SK-N-SH (cell line): ENCODE data around the gene DSG2. TPM values are rescaled to one million over a fixed set of nuclear protein-coding genes. Genes with fewer than 3 reads are reported as not detected.

Experiments used
- CTCF ChIA-PET: fragments of 300-600, 350-600 bp; formaldehyde crosslinking; extraction: SDS; loops from one replicate; lab custom pipeline; 2021; lab: Yijun Ruan, JAX
- POLR2A ChIA-PET: fragments of 350-600 bp; sonication (Branson Sonifier 250); formaldehyde crosslinking; extraction: SDS; loops from one replicate; lab custom pipeline; 2020; ENCODE audit warnings: antibody characterized with exemption, inconsistent platforms; lab: Yijun Ruan, JAX
- DNase-seq: peaks from one replicate; pipeline ENCODE4 v3.0.0; 2012
- H2AFZ ChIP-seq: fragments of 200-600 bp; sonication (generic); 2 replicates; pipeline ENCODE4 v1.8.1; 2016; ENCODE audit warnings: antibody characterized with exemption, mild to moderate bottlenecking, low read depth
- H3F3A ChIP-seq: fragments of 200-600 bp; sonication (generic); replicated peaks from 2 replicates; pipeline ENCODE3; 2016; ENCODE audit warnings: antibody characterized with exemption, mild to moderate bottlenecking; ENCODE audit not compliant: insufficient read depth
- H3K27ac ChIP-seq, 2 experiments: fragments of 200-500 bp in 1 of 2; fragments of 200-600 bp in 1 of 2; sonication (Bioruptor generic) in 1 of 2; sonication (generic), shearing (Covaris generic) in 1 of 2; 2 replicates each; pipeline versions ENCODE4 v1.5.1 to v1.6.1; 2014 to 2016; ENCODE audit warnings: low read depth in 2 of 2, inconsistent platforms in 1 of 2, low read length in 1 of 2, mild to moderate bottlenecking in 1 of 2, mixed read lengths in 1 of 2
- H3K27me3 ChIP-seq: fragments of 200-600 bp; sonication (generic), shearing (Covaris generic); 2 replicates; pipeline ENCODE4 v1.6.1; 2016; ENCODE audit warnings: mixed run types; ENCODE audit not compliant: insufficient read depth
- H3K36me3 ChIP-seq, 2 experiments: fragments of 200-500 bp in 1 of 2; fragments of 200-600 bp in 1 of 2; sonication (Bioruptor generic) in 1 of 2; sonication (generic) in 1 of 2; replicated peaks in 1 of 2; 2 replicates each; pipeline versions ENCODE3 to v1.5.1; 2014 to 2016; ENCODE audit warnings: low read length in 1 of 2, mild to moderate bottlenecking in 1 of 2; ENCODE audit not compliant: insufficient read depth in 2 of 2, control insufficient read depth in 1 of 2
- H3K4me1 ChIP-seq, 2 experiments: fragments of 200-500 bp in 1 of 2; fragments of 200-600 bp in 1 of 2; sonication (Bioruptor generic) in 1 of 2; sonication (generic), shearing (Covaris generic) in 1 of 2; 2 replicates each; pipeline versions ENCODE4 v1.5.1 to v1.6.1; 2014 to 2016; ENCODE audit warnings: low read depth in 1 of 2, low read length in 1 of 2, mixed run types in 1 of 2; ENCODE audit not compliant: insufficient read depth in 2 of 2, control insufficient read depth in 1 of 2
- H3K4me2 ChIP-seq: fragments of 200-600 bp; sonication (generic), shearing (Covaris generic); 2 replicates; pipeline ENCODE4 v1.6.1; 2017; ENCODE audit warnings: mixed run types
- H3K4me3 ChIP-seq, 2 experiments: fragments of 200-500 bp in 1 of 2; fragments of 200-600 bp in 1 of 2; sonication (Bioruptor generic) in 1 of 2; sonication (generic), shearing (Covaris generic) in 1 of 2; 2 replicates each; pipeline versions ENCODE4 v1.5.1 to v1.8.1; 2014 to 2016; ENCODE audit warnings: low read depth in 2 of 2, inconsistent platforms in 1 of 2, low read length in 1 of 2, mild to moderate bottlenecking in 1 of 2, mixed read lengths in 1 of 2, moderate library complexity in 1 of 2
- H3K79me2 ChIP-seq: fragments of 200-600 bp; sonication (generic); 2 replicates; pipeline ENCODE4 v1.8.1; 2017; ENCODE audit warnings: mild to moderate bottlenecking; ENCODE audit not compliant: insufficient read depth
- H3K9ac ChIP-seq: fragments of 200-600 bp; sonication (generic); 2 replicates; pipeline ENCODE4 v1.6.1; 2017; ENCODE audit warnings: mixed run types
- H3K9me2 ChIP-seq: fragments of 200-600 bp; sonication (generic); 2 replicates; pipeline ENCODE4 v1.6.1; 2017; ENCODE audit warnings: mixed run types
- H3K9me3 ChIP-seq: fragments of 200-600 bp; sonication (generic); 2 replicates; pipeline ENCODE4 v1.6.1; 2017; ENCODE audit warnings: mixed run types, mild to moderate bottlenecking, moderate library complexity
- H4K20me1 ChIP-seq: fragments of 200-600 bp; sonication (generic); 2 replicates; pipeline ENCODE4 v1.6.1; 2017; ENCODE audit warnings: mild to moderate bottlenecking, mixed run types; ENCODE audit not compliant: insufficient read depth
- CHD2 ChIP-seq: fragments of 150-350 bp; IDR thresholded peaks from 2 replicates; pipeline ENCODE4 v1.6.1; 2018; ENCODE audit warnings: low read length; ENCODE audit not compliant: partially characterized antibody
- EP300 ChIP-seq, 2 experiments: IDR thresholded peaks; 2 replicates each; pipeline versions ENCODE4 v1.4.0 to v1.6.1; 2012; ENCODE audit warnings: borderline replicate concordance in 1 of 2, low read depth in 1 of 2, low read length in 1 of 2
- JUND ChIP-seq: IDR thresholded peaks from 2 replicates; pipeline ENCODE4 v1.4.0; 2012
- NFIC ChIP-seq: IDR thresholded peaks from 2 replicates; pipeline ENCODE4 v1.4.0; 2012; ENCODE audit warnings: borderline replicate concordance
- PBX3 ChIP-seq: IDR thresholded peaks from 2 replicates; pipeline ENCODE4; 2012
- RAD21 ChIP-seq: IDR thresholded peaks from 2 replicates; pipeline ENCODE4 v1.6.1; 2012; ENCODE audit warnings: mild to moderate bottlenecking, low read length
- RCOR1 ChIP-seq: fragments of 150-350 bp; IDR thresholded peaks from 2 replicates; pipeline ENCODE4 v1.6.1; 2017; ENCODE audit warnings: antibody characterized with exemption, low read length
- TCF12 ChIP-seq: IDR thresholded peaks from 2 replicates; pipeline ENCODE4 v1.4.0; 2012
- TEAD4 ChIP-seq: IDR thresholded peaks from 2 replicates; pipeline ENCODE4 v1.4.0; 2012; ENCODE audit warnings: mild to moderate bottlenecking, borderline replicate concordance; ENCODE audit not compliant: insufficient read depth
- WGBS: methylation state at CpG from one replicate; pipeline ENCODE4 v1.1.6; 2017; ENCODE audit warnings: low lambda C conversion rate; 5-methylcytosine and 5-hydroxymethylcytosine counted together
- polyA plus RNA-seq, 3 experiments: library from polyadenylated mRNA; depleted of rRNA; stranded (reverse); fragments of >200 nt; gene quantifications; 2 replicates each; pipeline ENCODE4 v1.2.3, GENCODE V29; 2012
- TF ChIP-seq, protein P1 (sequence below): IDR thresholded peaks from 2 replicates; pipeline ENCODE4 v1.4.0; 2012; ENCODE audit warnings: low read depth
- TF ChIP-seq, protein P2 (sequence below): IDR thresholded peaks from 2 replicates; pipeline ENCODE4 v1.4.0; 2012; ENCODE audit warnings: low read depth, borderline replicate concordance

The DSG2 gene
- polyA plus RNA-seq, 1 of the 3 experiments (the other 2 are of a cell fraction) = not detected

GRCh38 chr18:31579375-31579774 is 81.4 kb downstream of the DSG2 start (continued):
- TF ChIP-seq, protein P1, sequence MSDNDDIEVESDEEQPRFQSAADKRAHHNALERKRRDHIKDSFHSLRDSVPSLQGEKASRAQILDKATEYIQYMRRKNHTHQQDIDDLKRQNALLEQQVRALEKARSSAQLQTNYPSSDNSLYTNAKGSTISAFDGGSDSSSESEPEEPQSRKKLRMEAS = no peak
- TF ChIP-seq PBX3 (no peak), CHD2 (no peak), RAD21 (no peak)
- TF ChIP-seq, protein P2, sequence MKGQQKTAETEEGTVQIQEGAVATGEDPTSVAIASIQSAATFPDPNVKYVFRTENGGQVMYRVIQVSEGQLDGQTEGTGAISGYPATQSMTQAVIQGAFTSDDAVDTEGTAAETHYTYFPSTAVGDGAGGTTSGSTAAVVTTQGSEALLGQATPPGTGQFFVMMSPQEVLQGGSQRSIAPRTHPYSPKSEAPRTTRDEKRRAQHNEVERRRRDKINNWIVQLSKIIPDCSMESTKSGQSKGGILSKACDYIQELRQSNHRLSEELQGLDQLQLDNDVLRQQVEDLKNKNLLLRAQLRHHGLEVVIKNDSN = no peak

DNA sequence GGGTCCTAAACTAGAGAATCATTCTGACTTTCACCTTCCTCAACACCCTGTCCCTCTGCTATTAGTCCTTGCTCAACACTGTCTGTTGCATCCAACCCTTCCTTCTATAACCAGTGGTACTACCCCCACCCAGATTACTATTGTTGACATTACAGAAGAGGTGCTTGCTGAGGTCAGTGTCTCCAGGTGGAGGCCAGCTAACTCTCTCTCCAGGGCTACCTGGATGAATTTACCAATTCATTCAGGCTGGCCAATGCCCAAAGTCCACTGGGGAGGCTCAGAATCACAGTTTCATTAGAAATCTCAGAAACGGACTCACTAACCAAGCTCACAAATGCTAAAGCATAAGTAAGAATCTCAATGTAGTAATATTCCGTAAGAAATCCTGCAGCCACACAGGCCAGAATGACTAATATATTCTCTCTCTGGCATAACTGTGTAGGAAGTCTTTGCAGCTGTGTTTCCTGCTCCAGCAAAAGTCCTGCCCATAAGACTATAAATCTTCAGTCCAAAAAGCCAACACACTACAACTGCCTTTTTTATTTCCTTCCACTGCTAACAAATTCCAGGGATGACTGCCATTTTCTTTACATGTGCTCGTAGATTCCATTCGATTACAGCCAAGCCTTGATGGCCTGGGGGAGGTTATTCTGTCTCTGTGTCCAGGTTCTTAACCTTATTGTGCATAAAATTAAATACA is 83.7 kb downstream of the DSG2 start:
- CTCF ChIA-PET = interaction anchor here (1.5 kb wide), 1 partner anchor 396 kb away, joined by 4 read pairs; no protein-coding TSS in a partner anchor
- Histone ChIP-seq H3K4me2 (peak overlapping the region; percentile 40; the same call in 1 of the 2 replicates), H3K4me1 (no peaks in the 10 kb centered on the region; a peak in 2 of 4 replicates), H3K79me2 (no peaks in the 10 kb centered on the region), H3K36me3 (no peaks in the 10 kb centered on the region), H2AFZ (peak overlapping the region; percentile 72; the same call in 1 of the 2 replicates), H3K27ac (peak overlapping the region in 1 of 2 experiments; percentile 37; a peak in 1 of 4 replicates), H3K4me3 (no peak overlapping the region), H3K27me3 (no peaks in the 10 kb centered on the region), H3K9ac (no peak overlapping the region), H3K9me3 (no peaks in the 10 kb centered on the region), H3K9me2 (no peaks in the 10 kb centered on the region), H3F3A (peaks cover 4% of the 10 kb centered on the region), H4K20me1 (no peaks in the 10 kb centered on the region)
- 23% methylated on average over 4 of the region's 4 CpGs for WGBS
- POLR2A ChIA-PET = no interaction called here
- TF ChIP-seq, protein P1 = peak; percentile 48; the same call in 1 of the 2 replicates
- TF ChIP-seq NFIC (0 out of 2 replicates have a peak, but pooled peaks have one; percentile 12), TCF12 (peak; percentile 74), JUND (peak; percentile 34; the same call in 1 of the 2 replicates), TEAD4 (peak; percentile 56; the same call in 1 of the 2 replicates), EP300 (IDR thresholded peaks at IDR 0.05; ENCODE audit: borderline replicate concordance in 1 of 2, low read depth in 1 of 2, low read length in 1 of 2) (peak in 1 of 2 experiments; percentile 38; a peak in 1 of 4 replicates), CHD2 (no peak), RCOR1 (no peak), PBX3 (peak; percentile 68)
- DNase-seq = no peak
